PFSK-1 (cell line): ENCODE results near the gene DOCK8.

Source experiments
- FOXP2 ChIP-seq: optimal IDR thresholded peaks from 2 replicates; pipeline ENCODE3; 2011; ENCODE audit warnings: borderline replicate concordance, control low read depth, inconsistent platforms; ENCODE audit not compliant: insufficient read depth; ENCODE audit errors: extremely low read length, extremely low read depth
- POLR2AphosphoS5 ChIP-seq: IDR thresholded peaks from 2 replicates; pipeline ENCODE4 v1.6.1; 2012; ENCODE audit warnings: low read depth, mild to moderate bottlenecking, control low read depth, low read length, moderate library complexity
- SIN3A ChIP-seq: IDR thresholded peaks from 2 replicates; pipeline ENCODE4 v1.6.1; 2012; ENCODE audit warnings: mild to moderate bottlenecking, low read length, moderate library complexity, borderline replicate concordance; ENCODE audit not compliant: insufficient read depth
- TAF1 ChIP-seq: IDR thresholded peaks from 2 replicates; pipeline ENCODE4 v1.6.1; 2012; ENCODE audit warnings: low read length, control low read depth, borderline replicate concordance; ENCODE audit not compliant: insufficient read depth
- TF ChIP-seq, protein P1 (sequence below), 2 experiments: IDR thresholded peaks; 2 replicates each; pipeline versions ENCODE4 v1.6.1 to v1.8.0; 2011 to 2012; ENCODE audit warnings: low read depth in 2 of 2, low read length in 2 of 2, control low read depth in 1 of 2, inconsistent platforms in 1 of 2, mild to moderate bottlenecking in 1 of 2, moderate library complexity in 1 of 2; ENCODE audit not compliant: insufficient read depth in 1 of 2

DOCK8 gene

DNA sequence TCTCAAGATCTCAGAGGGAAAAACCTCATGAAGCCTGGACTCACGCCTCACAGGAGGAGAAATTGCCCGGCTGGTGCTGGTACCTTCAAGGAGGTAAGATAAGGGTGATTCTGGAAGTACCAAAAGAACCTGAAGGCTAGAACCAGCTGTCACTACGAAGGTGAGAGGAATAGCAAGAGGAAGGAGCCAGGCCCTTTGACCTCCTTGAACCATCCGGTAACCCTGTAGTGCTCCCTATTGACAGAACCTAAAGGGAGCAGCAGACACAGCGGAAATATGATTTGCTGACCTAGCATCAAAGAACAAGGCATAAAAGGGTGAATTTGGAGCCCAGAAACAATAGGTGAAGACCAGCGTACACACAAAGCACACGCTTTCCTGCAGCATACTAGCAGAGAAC is 92.2 kb downstream of the DOCK8 start:
- no peak for TF ChIP-seq TAF1
- no peak for TF ChIP-seq SIN3A
- TF ChIP-seq POLR2AphosphoS5 = no peak
- TF ChIP-seq FOXP2 = no peak

DNA sequence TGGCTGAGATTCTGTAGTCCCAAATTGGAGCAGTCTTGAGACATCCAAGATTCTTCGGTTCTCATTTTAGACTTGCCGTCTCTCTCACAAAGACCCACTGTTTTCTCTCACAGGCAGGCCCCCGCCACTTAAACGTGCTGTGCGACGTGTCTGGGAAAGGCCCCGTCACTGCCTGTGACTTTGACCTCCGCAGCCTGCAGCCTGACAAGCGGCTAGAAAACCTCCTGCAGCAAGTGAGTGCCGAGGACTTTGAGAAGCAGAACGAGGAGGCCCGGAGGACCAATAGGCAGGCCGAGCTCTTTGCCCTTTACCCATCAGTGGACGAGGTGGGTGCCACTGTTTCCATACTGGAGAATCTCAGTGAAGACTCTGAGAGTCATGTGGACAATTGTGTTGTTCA is 97.2 kb downstream of the DOCK8 start:
- TF ChIP-seq POLR2AphosphoS5 = no peak
- TF ChIP-seq SIN3A = no peak
- TF ChIP-seq, protein P1, sequence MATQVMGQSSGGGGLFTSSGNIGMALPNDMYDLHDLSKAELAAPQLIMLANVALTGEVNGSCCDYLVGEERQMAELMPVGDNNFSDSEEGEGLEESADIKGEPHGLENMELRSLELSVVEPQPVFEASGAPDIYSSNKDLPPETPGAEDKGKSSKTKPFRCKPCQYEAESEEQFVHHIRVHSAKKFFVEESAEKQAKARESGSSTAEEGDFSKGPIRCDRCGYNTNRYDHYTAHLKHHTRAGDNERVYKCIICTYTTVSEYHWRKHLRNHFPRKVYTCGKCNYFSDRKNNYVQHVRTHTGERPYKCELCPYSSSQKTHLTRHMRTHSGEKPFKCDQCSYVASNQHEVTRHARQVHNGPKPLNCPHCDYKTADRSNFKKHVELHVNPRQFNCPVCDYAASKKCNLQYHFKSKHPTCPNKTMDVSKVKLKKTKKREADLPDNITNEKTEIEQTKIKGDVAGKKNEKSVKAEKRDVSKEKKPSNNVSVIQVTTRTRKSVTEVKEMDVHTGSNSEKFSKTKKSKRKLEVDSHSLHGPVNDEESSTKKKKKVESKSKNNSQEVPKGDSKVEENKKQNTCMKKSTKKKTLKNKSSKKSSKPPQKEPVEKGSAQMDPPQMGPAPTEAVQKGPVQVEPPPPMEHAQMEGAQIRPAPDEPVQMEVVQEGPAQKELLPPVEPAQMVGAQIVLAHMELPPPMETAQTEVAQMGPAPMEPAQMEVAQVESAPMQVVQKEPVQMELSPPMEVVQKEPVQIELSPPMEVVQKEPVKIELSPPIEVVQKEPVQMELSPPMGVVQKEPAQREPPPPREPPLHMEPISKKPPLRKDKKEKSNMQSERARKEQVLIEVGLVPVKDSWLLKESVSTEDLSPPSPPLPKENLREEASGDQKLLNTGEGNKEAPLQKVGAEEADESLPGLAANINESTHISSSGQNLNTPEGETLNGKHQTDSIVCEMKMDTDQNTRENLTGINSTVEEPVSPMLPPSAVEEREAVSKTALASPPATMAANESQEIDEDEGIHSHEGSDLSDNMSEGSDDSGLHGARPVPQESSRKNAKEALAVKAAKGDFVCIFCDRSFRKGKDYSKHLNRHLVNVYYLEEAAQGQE (IDR thresholded peaks at IDR 0.05; ENCODE audit: insufficient read depth in 1 of 2, low read depth in 2 of 2, low read length in 2 of 2) = no peak
- no peak for TF ChIP-seq TAF1
- TF ChIP-seq FOXP2 = no peak

DNA sequence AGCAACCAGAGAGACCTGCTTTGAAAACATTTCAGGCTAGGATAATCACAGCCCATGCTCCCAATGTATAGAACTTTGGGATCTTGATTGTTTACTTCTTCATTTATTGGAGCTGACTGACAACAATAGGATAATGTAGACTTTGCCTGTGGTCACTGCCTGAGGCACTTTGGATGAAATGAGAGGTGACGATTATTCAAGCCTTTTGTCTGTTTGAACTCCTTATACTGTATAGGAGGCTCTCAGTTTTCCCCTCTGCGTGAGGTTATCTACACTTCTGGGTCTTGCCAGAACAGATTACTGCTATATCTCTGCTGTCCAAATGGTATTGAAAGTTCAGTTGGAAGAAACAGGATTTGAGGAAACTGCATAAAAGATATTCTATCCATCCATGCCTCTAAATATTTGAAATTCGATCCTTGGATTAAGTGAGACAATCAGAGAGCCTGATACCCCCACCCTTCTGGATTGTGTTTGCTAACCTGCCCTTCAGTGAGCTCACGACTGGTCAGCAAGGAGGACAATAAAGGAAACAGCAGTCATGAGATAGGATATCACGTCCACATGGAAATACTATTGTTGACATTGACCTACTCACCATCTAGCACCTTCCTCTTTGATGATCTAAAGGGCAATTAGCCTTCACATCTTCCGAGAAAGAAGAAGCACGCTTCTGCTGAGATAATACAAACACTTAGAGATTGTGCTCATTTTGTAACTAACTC is 98.1 kb downstream of the DOCK8 start:
- TF ChIP-seq POLR2AphosphoS5 = no peak
- no peak for TF ChIP-seq FOXP2
- TF ChIP-seq, protein P1 (IDR thresholded peaks at IDR 0.05; ENCODE audit: insufficient read depth in 1 of 2, low read depth in 2 of 2, low read length in 2 of 2) = no peak
- no peak for TF ChIP-seq SIN3A
- TF ChIP-seq TAF1 = no peak

DNA sequence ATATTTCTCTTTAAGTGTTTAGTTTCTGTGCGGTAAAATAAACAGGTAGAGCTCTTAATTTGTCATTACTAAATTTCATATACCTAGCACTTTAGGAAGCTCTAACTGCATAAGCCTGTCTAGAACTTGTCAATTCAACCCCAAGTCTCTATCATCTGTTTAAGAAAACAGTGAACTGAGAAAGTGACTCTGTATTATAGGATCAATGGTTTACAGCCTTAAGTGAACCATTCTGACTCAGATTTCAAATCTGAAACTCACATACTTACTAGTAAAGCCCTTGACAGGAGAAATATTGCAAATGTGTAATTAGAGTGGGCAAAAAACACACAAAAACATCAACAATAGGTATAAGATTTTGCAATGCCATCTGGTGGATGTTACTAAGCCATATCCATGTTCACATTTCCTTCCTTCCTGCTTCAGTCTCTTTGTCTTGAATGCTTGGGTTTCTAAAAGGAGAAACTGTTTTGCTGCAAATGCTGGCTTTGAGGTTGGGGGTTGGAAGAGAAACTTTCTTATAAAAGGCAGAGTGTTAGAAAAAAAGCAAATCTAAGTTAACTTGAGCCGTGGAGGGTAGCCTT is 101.8 kb downstream of the DOCK8 start:
- TF ChIP-seq, protein P1 (IDR thresholded peaks at IDR 0.05; ENCODE audit: insufficient read depth in 1 of 2, low read depth in 2 of 2, low read length in 2 of 2) = no peak
- TF ChIP-seq SIN3A = no peak
- no peak for TF ChIP-seq POLR2AphosphoS5
- no peak for TF ChIP-seq TAF1
- TF ChIP-seq FOXP2 = no peak

DNA sequence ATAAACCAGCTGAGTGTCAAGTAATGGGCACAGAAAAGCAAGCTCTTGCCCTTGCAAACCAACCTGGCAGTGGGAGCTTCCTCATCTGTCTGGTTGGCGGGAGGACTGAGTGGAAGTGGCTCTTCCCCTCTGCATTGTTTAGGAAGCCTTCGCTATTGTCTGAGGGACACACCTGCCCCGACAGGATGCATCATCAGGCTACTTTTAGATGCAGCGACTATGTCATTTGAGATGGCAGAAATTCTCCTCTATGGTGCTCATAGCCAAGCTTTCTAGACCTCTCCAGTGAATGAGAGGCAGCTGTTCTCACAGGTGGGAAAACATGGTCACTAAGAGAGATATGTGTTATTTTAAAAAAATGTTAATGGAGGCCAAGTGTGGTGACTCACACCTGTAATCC is 104.0 kb downstream of the DOCK8 start:
- TF ChIP-seq, protein P1 (IDR thresholded peaks at IDR 0.05; ENCODE audit: insufficient read depth in 1 of 2, low read depth in 2 of 2, low read length in 2 of 2) = no peak
- TF ChIP-seq POLR2AphosphoS5 = no peak
- TF ChIP-seq TAF1 = no peak
